Uterus (tissue), 2 donors: ENCODE data around the gene ZIC4.

Experiments
- POLR2A ChIP-seq, 2 donors: fragments of 450-650 bp; IDR thresholded peaks; one replicate each; pipeline ENCODE4 v1.6.1; 2016; ENCODE audit warnings: antibody characterized with exemption in 2 of 2, mild to moderate bottlenecking in 1 of 2, moderate library complexity in 1 of 2
- TF ChIP-seq, protein P1 (sequence below), 4 experiments: fragments of 200-600 bp in 2 of 4; fragments of 450-650 bp in 2 of 4; sonication (generic) in 2 of 4; IDR thresholded peaks; one replicate each; pipeline ENCODE4 v1.5.1; 2016 to 2019; ENCODE audit warnings: antibody characterized with exemption in 4 of 4, mild to moderate bottlenecking in 2 of 4, moderate library complexity in 1 of 4

DNA sequence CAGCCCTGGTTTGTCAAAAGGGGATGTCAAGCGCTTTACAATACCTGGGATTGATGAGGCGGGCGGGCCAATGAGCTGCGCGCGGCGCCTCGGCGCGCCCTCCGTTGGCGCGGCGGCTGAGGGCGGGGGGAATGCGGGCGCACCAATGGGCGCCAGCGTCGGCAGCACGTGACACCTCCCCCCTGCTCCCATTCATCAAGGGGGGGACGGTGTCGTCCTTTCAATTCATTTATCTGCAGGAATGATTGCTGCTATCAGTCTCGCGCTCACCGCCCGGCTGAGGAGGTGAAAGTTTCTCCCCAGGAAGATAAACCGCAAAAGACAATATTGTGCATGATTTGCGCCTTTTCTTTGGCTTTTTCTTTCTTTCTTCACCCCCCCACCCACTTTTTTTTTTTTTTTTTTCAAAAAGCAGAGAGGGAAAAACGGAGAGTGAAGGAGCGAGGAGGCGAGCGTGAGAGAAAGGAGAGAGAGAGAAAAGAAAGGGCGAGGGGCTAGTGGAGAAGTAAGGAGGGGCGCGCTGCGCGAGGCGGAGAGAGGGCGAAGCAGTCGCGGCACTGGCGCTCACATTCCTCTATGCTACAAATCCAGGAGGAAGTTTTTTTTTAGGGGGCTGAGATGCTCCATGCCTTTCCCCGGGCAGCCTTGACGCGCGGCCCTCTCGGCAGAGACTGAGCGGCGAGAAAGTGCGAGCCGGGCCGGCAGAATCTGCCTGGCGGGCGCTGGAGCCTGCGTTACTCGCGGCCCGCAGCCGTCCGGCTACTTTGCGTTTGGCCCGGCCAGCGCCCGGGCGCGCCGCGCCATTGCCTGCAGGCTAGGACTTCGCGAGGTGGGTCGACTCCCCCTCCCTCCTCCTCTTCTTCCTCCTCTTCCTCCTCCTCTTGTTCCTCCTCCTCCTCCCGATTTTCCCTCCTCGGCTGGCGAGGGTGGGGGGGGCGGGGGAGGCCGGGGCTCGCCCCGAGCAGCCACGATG is 3.1 kb upstream of the ZIC4 start, which contains the start of gene ZIC1:
- TF ChIP-seq, protein P1, sequence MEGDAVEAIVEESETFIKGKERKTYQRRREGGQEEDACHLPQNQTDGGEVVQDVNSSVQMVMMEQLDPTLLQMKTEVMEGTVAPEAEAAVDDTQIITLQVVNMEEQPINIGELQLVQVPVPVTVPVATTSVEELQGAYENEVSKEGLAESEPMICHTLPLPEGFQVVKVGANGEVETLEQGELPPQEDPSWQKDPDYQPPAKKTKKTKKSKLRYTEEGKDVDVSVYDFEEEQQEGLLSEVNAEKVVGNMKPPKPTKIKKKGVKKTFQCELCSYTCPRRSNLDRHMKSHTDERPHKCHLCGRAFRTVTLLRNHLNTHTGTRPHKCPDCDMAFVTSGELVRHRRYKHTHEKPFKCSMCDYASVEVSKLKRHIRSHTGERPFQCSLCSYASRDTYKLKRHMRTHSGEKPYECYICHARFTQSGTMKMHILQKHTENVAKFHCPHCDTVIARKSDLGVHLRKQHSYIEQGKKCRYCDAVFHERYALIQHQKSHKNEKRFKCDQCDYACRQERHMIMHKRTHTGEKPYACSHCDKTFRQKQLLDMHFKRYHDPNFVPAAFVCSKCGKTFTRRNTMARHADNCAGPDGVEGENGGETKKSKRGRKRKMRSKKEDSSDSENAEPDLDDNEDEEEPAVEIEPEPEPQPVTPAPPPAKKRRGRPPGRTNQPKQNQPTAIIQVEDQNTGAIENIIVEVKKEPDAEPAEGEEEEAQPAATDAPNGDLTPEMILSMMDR (IDR thresholded peaks at IDR 0.05), result no peak
- TF ChIP-seq POLR2A (IDR thresholded peaks at IDR 0.05), result no peak
